Ovary (tissue), 3 donors: Measurements from ENCODE around the gene PPP6C.

Experiments used
- CTCF ChIP-seq, 3 donors: fragments of 450-650 bp in 2 of 3; fragments of 200-600 bp in 1 of 3; IDR thresholded peaks; one replicate each; pipeline versions ENCODE4 v1.5.1 to v1.8.0; 2016 to 2022; ENCODE audit warnings: antibody characterized with exemption in 3 of 3, mild to moderate bottlenecking in 1 of 3
- EP300 ChIP-seq: sonication (generic); formaldehyde crosslinking; IDR thresholded peaks from one replicate; pipeline ENCODE4 v1.6.1; 2017; ENCODE audit warnings: antibody characterized with exemption
- POLR2A ChIP-seq: fragments of 450-650 bp; IDR thresholded peaks from one replicate; pipeline ENCODE4 v1.6.1; 2017; ENCODE audit warnings: antibody characterized with exemption, mild to moderate bottlenecking, moderate library complexity
- donor health status: DM: no; HTN: no; CAD: no.

GRCh38 chr9:125166762-125167161 is 22.8 kb downstream of the PPP6C start:
- TF ChIP-seq CTCF (IDR thresholded peaks at IDR 0.05) (no peak), POLR2A (no peak), EP300 (no peak)
